ENCODE data around the gene PSMC3.

GRCh38 chr11:47460571-47461235 lies 34.5 kb upstream of the PSMC3 start:
- TF ChIP-seq GATA2 (IDR thresholded peaks at IDR 0.05; ENCODE audit: low read depth, low read length) (no peak), GATA3 (IDR thresholded peaks at IDR 0.05; ENCODE audit: low read depth, low read length) (no peak)
